ENCODE measurements around the gene RCCD1.
"Not testable (repeated sequence)": the region's sequence is repeated elsewhere in the genome, so short reads cannot be mapped to it uniquely, and the experiment has no call there.

RCCD1 gene, protein sequence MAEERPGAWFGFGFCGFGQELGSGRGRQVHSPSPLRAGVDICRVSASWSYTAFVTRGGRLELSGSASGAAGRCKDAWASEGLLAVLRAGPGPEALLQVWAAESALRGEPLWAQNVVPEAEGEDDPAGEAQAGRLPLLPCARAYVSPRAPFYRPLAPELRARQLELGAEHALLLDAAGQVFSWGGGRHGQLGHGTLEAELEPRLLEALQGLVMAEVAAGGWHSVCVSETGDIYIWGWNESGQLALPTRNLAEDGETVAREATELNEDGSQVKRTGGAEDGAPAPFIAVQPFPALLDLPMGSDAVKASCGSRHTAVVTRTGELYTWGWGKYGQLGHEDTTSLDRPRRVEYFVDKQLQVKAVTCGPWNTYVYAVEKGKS

GRCh38 chr15:90954712-90955623, at the start of gene RCCD1:
Gene RCCD1, plus strand, starts transcription at chr15:90954884. Its CDS starts 1,851 bp downstream, at chr15:90956735.
- peak; percentile 94 for DNase-seq

DNA sequence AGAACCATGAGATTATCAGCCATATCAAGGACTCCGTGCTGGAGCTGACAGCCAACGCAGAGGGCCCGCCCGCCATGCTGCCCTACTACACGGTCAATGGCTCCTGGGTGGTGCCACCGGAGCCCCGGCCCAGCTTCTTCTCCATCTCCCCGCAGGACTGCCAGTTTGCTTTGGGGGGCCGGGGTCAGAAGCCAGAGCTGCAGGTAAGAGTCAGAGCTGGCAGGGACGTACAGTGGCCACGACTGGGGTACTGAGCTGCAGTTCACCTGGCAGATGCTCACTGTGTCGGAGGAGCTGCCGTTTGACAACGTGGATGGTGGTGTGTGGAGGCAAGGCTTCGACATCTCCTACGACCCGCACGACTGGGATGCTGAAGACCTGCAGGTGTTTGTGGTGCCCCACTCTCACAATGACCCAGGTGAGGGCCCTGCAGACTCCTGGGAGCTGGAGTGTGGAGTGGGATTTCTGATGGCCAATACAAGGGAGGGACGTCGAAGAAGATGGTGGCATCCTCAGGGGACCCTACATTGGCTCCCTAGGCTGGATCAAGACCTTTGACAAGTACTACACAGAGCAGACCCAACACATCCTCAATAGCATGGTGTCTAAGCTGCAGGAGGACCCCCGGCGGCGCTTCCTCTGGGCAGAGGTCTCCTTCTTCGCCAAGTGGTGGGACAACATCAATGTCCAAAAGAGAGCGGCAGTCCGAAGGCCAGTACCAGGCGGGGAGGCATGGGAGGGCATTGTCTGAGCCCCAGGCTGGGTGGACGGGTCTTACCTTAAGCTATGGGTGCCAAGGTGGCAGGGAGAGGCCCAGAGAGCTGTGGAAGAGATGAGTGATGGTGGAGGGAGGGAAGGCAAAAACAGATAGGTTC, 49.1 kb upstream of the RCCD1 start:
- DNase-seq, result no peak

- no peak for DNase-seq
Measured at GRCh38 chr15:90906181-90906849, 48.4 kb upstream of the RCCD1 start.

DNA sequence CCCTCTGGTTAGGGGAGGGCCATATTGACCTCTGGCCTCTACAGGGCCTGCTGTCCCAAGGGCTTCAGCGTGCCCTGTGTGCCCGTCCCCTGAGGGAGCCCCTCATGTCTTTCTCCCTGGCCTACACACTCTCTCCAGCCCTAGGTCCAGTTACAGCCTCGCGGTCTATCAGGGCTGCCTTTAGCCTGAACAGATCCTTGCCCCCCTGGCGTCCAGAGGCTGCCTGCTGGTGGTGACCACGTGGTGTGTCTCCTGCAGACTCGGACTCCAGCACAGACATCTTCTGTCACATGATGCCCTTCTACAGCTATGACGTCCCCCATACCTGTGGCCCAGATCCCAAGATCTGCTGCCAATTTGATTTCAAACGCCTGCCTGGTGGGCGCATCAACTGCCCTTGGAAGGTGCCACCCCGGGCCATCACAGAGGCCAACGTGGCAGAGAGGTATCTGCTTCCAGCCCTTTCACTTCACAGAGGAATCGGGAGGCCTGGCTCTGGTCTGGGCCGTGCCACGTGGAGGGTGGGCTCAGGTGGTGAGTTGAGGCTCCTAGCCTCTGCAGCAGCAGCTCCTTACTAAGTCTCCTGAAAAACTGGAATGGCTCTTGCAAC, 47.5 kb upstream of the RCCD1 start:
- DNase-seq, result no peak

- no peak for DNase-seq
Measured at GRCh38 chr15:90907838-90908507, 46.7 kb upstream of the RCCD1 start.

DNA sequence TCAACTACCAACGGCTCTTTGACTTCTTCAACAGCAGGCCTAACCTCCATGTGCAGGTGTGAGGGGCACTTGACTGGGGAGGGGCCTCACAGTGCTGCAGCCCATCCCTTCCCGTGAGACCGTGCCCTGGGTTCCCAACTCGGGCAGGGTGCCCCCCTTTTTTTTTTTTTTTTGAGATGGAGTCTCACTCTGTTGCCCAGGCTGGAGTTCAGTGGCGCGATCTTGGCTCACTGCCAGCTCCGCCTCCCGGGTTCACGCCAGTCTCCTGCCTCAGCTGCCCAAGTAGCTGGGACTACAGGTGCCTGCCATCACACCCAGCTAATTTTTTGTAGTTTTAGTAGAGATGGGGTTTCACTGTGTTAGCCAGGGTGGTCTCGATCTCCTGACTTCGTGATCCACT, 45.2 kb upstream of the RCCD1 start:
- DNase-seq, result not testable (repeated sequence)

GRCh38 chr15:90909976-90910375, 44.7 kb upstream of the RCCD1 start:
- DNase-seq, result no peak

DNA sequence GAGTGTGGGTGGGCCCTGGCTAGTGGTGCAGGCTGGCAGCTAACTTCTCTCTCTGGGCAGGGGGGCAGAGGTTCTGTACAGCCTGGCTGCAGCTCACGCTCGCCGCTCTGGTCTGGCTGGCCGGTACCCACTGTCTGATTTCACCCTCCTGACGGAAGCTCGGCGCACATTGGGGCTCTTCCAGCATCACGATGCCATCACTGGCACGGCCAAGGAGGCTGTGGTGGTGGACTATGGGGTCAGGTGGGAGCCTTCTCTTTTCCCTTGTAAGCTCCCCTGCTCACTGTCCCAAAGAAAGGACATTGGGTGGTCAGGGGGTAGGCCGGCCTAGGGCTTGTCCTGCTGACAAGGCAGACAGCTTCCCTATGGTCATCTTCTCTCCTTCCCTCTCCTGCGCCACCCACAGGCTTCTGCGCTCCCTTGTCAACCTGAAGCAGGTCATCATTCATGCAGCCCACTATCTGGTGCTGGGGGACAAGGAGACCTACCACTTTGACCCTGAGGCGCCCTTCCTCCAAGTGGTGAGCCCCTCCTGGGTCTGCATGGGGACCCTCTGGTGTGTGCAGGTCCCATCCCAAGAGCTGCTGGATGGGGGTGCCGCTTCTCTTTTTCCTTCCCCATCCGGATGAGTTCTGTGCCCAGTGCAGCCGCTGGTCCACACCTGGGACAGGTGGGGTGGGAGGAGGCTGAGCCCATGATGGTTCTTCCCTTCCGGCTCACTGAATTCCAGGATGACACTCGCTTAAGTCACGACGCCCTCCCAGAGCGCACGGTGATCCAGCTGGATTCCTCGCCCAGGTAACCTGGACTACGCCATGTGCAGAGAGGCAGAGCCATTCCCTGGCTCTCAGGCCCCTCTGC, 44.0 kb upstream of the RCCD1 start:
- DNase-seq, result no peak

DNA sequence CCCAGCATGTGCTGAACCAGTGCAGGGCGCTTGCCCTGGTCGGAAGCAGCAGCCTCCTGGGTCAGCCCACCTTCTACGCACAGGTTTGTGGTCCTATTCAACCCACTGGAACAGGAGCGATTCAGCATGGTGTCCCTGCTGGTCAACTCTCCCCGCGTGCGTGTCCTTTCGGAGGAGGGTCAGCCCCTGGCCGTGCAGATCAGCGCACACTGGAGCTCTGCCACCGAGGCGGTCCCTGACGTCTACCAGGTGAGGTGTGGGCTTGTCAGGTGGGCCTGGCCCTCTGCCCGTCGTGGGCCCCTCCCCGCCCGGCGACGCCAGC, 43.4 kb upstream of the RCCD1 start:
- DNase-seq, result no peak

DNA sequence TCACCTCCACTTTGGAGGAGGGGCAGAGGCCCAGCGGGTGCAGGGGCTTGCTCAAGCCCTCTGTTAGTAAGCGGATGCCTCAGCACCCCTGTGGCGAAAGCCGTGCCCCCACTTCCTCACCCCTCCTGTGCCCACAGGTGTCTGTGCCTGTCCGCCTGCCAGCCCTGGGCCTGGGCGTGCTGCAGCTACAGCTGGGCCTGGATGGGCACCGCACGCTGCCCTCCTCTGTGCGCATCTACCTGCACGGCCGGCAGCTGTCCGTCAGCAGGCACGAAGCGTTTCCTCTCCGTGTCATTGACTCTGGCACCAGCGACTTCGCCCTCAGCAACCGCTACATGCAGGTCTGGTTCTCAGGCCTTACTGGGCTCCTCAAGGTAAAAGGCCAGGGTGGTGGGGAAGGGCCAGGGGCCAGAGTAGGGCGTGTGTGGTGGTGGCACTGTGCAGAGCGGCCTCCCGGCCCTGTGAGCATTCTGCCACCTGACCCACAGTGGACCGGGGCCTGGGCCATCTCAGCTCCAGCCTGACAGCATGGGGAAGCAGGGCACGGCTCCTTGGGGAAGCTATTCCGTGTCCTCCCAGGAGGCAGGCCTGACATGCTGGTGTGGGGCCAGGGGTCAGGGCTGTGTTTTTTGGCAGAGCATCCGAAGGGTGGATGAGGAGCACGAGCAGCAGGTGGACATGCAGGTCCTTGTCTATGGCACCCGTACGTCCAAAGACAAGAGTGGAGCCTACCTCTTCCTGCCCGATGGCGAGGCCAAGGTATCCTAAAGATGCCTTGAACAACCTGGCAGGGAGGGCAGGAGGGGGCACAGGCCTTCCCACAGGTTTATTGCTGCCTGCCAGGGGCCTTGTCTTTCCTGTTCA, 42.5 kb upstream of the RCCD1 start:
- no peak for DNase-seq

- DNase-seq, result no peak
Measured at GRCh38 chr15:90912770-90913075, 42.0 kb upstream of the RCCD1 start.

DNA sequence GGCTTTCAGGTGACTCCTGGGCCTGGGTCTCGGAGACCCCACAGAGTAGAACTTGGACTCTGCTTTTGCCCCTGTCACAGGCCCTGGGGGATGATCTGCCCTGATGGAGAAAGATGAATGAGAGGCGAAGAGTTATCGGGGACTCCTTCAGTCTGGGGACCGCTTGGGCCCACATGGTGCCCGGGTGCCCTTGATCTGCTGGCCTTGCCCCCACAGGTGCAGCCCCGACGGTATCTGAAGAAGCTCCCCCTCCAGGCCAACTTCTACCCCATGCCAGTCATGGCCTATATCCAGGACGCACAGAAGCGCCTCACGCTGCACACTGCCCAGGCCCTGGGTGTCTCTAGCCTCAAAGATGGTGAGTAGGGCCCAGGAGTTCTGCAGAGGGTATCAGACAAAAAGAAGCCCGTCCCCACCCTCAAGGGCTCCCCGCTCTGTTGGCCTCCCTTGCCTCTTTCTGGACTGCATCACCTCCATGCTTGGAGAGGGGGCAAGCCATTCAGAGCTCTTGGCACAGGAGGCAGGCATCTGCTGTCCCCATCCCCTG, 41.2 kb upstream of the RCCD1 start:
- no peak for DNase-seq

GRCh38 chr15:90914305-90915080, 40.2 kb upstream of the RCCD1 start:
- DNase-seq, result no peak

DNA sequence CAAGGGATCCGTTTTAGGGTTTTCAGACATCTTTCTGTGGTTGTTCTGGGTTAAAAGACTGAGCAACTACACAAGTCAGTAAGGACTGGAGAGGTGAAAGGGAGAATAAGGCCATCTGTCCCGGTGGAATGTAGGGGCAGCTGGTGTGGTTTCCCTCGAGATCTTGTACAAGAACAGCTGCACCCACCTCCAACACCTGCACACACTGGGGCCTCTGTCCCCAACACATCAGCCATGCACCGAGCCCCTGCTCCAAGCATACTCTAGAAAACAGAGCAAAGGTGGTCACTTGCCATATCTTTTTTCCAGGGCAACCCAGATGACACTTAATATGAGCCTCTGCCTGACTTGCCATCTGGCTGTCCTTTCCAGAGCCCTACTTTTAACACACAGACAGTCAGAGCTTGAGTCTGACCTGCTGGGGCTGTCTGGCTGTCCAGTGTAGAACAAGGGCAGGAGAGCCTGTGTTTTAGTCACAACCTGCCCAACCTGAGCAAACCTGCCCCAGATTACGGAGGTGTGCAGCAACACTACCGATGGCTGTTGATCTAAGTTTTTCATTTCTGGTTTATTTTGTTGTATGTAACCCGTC, 39.4 kb upstream of the RCCD1 start:
- DNase-seq, result no peak

DNA sequence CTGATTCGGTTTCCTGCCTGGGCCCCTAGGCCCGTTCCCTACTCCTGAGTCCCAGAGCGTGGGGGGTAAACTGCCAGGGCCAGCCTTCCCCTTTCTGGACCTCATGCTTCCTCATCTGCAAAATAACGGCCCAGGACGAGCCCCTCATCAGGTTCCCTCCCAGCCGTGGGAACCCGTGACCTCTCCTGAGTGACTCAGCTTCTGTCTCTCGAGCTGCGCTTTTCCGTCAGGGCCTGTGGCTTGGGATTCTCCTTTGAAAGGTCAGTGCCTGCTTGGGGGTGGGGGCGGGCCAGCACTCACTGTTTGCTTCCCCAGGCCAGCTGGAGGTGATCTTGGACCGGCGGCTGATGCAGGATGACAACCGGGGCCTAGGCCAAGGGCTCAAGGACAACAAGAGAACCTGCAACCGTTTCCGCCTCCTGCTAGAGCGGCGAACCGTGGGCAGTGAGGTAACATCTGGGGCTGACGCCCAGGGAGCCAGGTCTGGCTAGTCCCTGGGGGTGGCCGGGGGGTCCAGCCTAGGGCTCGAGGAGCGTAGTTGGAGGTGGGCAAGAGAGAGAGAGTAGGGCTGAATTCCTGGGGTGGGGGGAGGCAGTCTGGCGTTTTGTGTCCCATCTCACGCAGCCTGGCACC, 38.8 kb upstream of the RCCD1 start:
- DNase-seq, result no peak

DNA sequence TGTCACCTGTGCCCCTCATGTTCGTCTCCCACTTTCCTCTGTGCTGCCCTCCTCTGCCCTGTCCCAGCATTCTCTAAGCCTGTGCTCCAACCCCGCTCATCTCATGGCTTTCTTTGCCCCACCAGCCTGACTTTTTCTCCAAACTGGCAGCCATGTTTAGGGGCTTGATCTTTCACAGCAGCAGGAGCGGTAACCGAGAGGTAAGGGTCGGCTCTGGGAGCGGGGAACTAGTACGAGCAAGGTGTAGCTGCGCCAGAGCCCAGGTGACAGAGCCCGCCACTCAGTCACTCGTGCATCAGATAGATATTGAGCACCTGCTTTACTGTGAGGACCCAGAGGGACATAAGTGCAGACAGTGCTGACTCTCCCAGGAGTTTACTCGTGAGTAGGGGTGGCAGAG, 38.2 kb upstream of the RCCD1 start:
- DNase-seq, result no peak

DNA sequence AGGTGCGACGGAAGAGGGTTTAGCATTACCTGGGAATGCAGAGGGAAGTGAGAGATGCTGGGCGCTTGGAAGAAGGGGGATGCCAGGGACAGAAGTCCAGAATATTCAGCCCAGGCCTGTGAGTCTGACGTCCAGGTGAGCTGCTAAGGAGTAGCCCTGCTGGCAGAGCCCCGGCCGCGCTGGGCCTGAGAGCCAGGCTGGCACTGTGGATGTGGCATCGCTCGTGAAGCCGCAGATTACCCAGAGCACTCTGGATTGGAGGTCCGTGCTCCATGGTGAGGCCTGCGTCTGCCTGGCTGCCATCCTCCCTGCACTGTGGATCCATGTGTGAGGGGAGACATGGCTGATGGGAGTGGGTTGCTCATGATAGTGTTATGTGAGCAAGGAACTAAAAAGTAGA, 37.1 kb upstream of the RCCD1 start:
- no peak for DNase-seq

Measured in stimulated activated CD8-positive, alpha-beta memory T cell treated with anti-CD3 and anti-CD28 coated beads, Interleukin-4, amount 100 ng/mL, for 48 hours (primary cell).